OCI-LY1 (cell line): ENCODE data around the gene SPRING1.

Experiments used
- H2AFZ ChIP-seq: fragments of 200-600 bp; sonication (generic), shearing (Covaris generic); 2 replicates; pipeline ENCODE4 v1.6.0; 2014; ENCODE audit warnings: antibody characterized with exemption, mild to moderate bottlenecking, low read length
- H3F3A ChIP-seq: fragments of 200-600 bp; sonication (generic), shearing (Covaris generic); 2 replicates; pipeline ENCODE4 v1.6.0; 2014; ENCODE audit warnings: mild to moderate bottlenecking, antibody characterized with exemption, low read length, moderate library complexity; ENCODE audit not compliant: insufficient read depth
- H3K27ac ChIP-seq: fragments of 200-600 bp; sonication (generic); 2 replicates; pipeline ENCODE4 v1.5.1; 2014; ENCODE audit warnings: low read length, mixed run types, mild to moderate bottlenecking, low read depth; ENCODE audit not compliant: poor library complexity, severe bottlenecking
- H3K27me3 ChIP-seq: fragments of 200-600 bp; sonication (generic); 2 replicates; pipeline ENCODE4 v1.6.0; 2014; ENCODE audit warnings: antibody characterized with exemption, mild to moderate bottlenecking, low read length, moderate library complexity; ENCODE audit not compliant: insufficient read depth
- H3K36me3 ChIP-seq: fragments of 200-600 bp; sonication (generic); 2 replicates; pipeline ENCODE4 v1.6.1; 2014; ENCODE audit warnings: mild to moderate bottlenecking, antibody characterized with exemption, low read length, moderate library complexity, mixed read lengths; ENCODE audit not compliant: insufficient read depth
- H3K4me1 ChIP-seq: fragments of 200-600 bp; sonication (generic); 2 replicates; pipeline ENCODE4 v1.5.1; 2014; ENCODE audit warnings: mild to moderate bottlenecking, low read length, moderate library complexity; ENCODE audit not compliant: insufficient read depth, severe bottlenecking
- H3K4me2 ChIP-seq: fragments of 200-600 bp; sonication (generic), shearing (Covaris generic); 2 replicates; pipeline ENCODE4 v1.6.1; 2014; ENCODE audit warnings: low read length
- H3K4me3 ChIP-seq: fragments of 200-600 bp; sonication (generic); 2 replicates; pipeline ENCODE4 v1.5.1; 2014; ENCODE audit warnings: low read length, low read depth, mild to moderate bottlenecking, mixed read lengths; ENCODE audit not compliant: poor library complexity, severe bottlenecking
- H3K79me2 ChIP-seq: fragments of 200-600 bp; shearing (Covaris generic); 2 replicates; pipeline ENCODE4 v1.6.1; 2016; ENCODE audit warnings: mixed run types, low read length, mixed read lengths; ENCODE audit not compliant: insufficient read depth
- H3K9ac ChIP-seq: fragments of 200-600 bp; sonication (generic), shearing (Covaris generic); 2 replicates; pipeline ENCODE4 v1.6.1; 2014; ENCODE audit warnings: mild to moderate bottlenecking, low read length, mixed read lengths
- H3K9me2 ChIP-seq: fragments of 200-600 bp; sonication (generic), shearing (Covaris generic); 2 replicates; pipeline ENCODE4 v1.6.1; 2014; ENCODE audit warnings: low read depth, mild to moderate bottlenecking, low read length, mixed read lengths
- H3K9me3 ChIP-seq: fragments of 200-600 bp; shearing (Covaris generic); 2 replicates; pipeline ENCODE4 v1.6.1; 2014; ENCODE audit warnings: low read length, mixed read lengths
- H4K20me1 ChIP-seq: fragments of 200-600 bp; sonication (generic), shearing (Covaris generic); 2 replicates; pipeline ENCODE4 v1.6.0; 2016; ENCODE audit warnings: mild to moderate bottlenecking, low read length; ENCODE audit not compliant: insufficient read depth
- CTCF ChIP-seq: fragments of 200-600 bp; sonication (generic), shearing (Covaris generic); IDR thresholded peaks from 2 replicates; pipeline ENCODE4 v1.5.1; 2017; ENCODE audit warnings: mild to moderate bottlenecking, antibody characterized with exemption, low read length, moderate library complexity, mixed read lengths
- EZH2 ChIP-seq: fragments of 200-600 bp; sonication (generic), shearing (Covaris generic); IDR thresholded peaks from 2 replicates; pipeline ENCODE4 v1.8.0; 2017; ENCODE audit warnings: borderline replicate concordance, mixed run types, mild to moderate bottlenecking, antibody characterized with exemption, low read length, moderate library complexity, mixed read lengths

SPRING1 gene

GRCh38 chr12:116689979-116690744 is 47.7 kb downstream of the SPRING1 start:
- H3K36me3 ChIP-seq = no peaks in the 10 kb centered on the region
- H3F3A ChIP-seq = no peaks in the 10 kb centered on the region; the same call in 1 of the 2 replicates
- no peaks in the 10 kb centered on the region for H4K20me1 ChIP-seq
- peaks cover 31% of the 10 kb centered on the region for H3K4me1 ChIP-seq
- H3K27ac ChIP-seq = no peak overlapping the region
- no peak overlapping the region for H3K4me2 ChIP-seq
- TF ChIP-seq CTCF (no peak), EZH2 (no peak)
- no peak overlapping the region for H2AFZ ChIP-seq
- H3K27me3 ChIP-seq = no peaks in the 10 kb centered on the region
- no peaks in the 10 kb centered on the region for H3K9me2 ChIP-seq
- no peak overlapping the region for H3K4me3 ChIP-seq
- no peaks in the 10 kb centered on the region for H3K9me3 ChIP-seq
- no peaks in the 10 kb centered on the region for H3K79me2 ChIP-seq
- no peak overlapping the region for H3K9ac ChIP-seq

GRCh38 chr12:116689521-116689920 is 48.3 kb downstream of the SPRING1 start:
- no peaks in the 10 kb centered on the region for H4K20me1 ChIP-seq
- no peaks in the 10 kb centered on the region for H3K9me3 ChIP-seq
- H2AFZ ChIP-seq = no peak overlapping the region
- H3K4me3 ChIP-seq = no peak overlapping the region
- H3K27ac ChIP-seq = no peak overlapping the region
- peaks cover 25% of the 10 kb centered on the region for H3K4me1 ChIP-seq
- H3K27me3 ChIP-seq = no peaks in the 10 kb centered on the region
- no peaks in the 10 kb centered on the region for H3K36me3 ChIP-seq
- H3F3A ChIP-seq = no peaks in the 10 kb centered on the region; the same call in 1 of the 2 replicates
- H3K9me2 ChIP-seq = no peaks in the 10 kb centered on the region
- H3K9ac ChIP-seq = no peak overlapping the region
- H3K4me2 ChIP-seq = no peak overlapping the region
- H3K79me2 ChIP-seq = no peaks in the 10 kb centered on the region
- TF ChIP-seq EZH2 (no peak), CTCF (no peak)
